MCF 10A (cell line): ENCODE results near the gene HOXC11. TPM values are rescaled to one million over a fixed set of nuclear protein-coding genes. Genes with fewer than 3 reads are reported as not detected.

Experiments
- BruUV-seq: library from RNA; stranded (reverse); fragments of 400-500 nt; replicated peaks from 2 replicates; lab custom pipeline; 2021; lab: Mats Ljungman, UMichigan
- CTCF ChIA-PET: fragments of 300-600 bp; sonication (Branson Sonifier 250); formaldehyde crosslinking; extraction: SDS; loops from one replicate; lab custom pipeline; 2021; ENCODE audit warnings: antibody characterized with exemption, inconsistent platforms; lab: Yijun Ruan, JAX
- POLR2A ChIA-PET: fragments of 300-600, 350-650 bp; sonication (Branson Sonifier 250); formaldehyde crosslinking; extraction: SDS; loops from one replicate; lab custom pipeline; 2020; ENCODE audit warnings: antibody characterized with exemption, inconsistent platforms; lab: Yijun Ruan, JAX
- DNase-seq: peaks from one replicate; pipeline ENCODE4 v3.0.0-alpha.2; 2018; ENCODE audit not compliant: unreplicated experiment
- H3K27ac Mint-ChIP-seq: one replicate; pipeline ENCODE4 v1.8.0; 2022; ENCODE audit warnings: mild to moderate bottlenecking, low read depth, mixed read lengths; ENCODE audit not compliant: unreplicated experiment
- H3K27me3 Mint-ChIP-seq: one replicate; pipeline ENCODE4 v1.8.0; 2022; ENCODE audit warnings: mixed read lengths; ENCODE audit not compliant: insufficient read depth, unreplicated experiment
- H3K36me3 Mint-ChIP-seq: one replicate; pipeline ENCODE4 v1.8.0; 2022; ENCODE audit warnings: mild to moderate bottlenecking, moderate library complexity, mixed read lengths; ENCODE audit not compliant: insufficient read depth, unreplicated experiment
- H3K4me1 Mint-ChIP-seq: one replicate; pipeline ENCODE4 v1.8.0; 2022; ENCODE audit warnings: mixed read lengths; ENCODE audit not compliant: insufficient read depth, unreplicated experiment
- H3K4me3 Mint-ChIP-seq: one replicate; pipeline ENCODE4 v1.8.0; 2022; ENCODE audit warnings: mild to moderate bottlenecking, moderate library complexity, mixed read lengths; ENCODE audit not compliant: unreplicated experiment
- H3K9me3 Mint-ChIP-seq: one replicate; pipeline ENCODE4 v1.8.0; 2022; ENCODE audit warnings: mixed read lengths; ENCODE audit not compliant: unreplicated experiment
- intact Hi-C: fragments of 100-400 bp; cut with micrococcal nuclease; formaldehyde crosslinking; loops from 2 replicates; pipeline ENCODE4 v1.14.1; 2022
- total RNA-seq: library from RNA; stranded (reverse); gene quantifications from 2 replicates; pipeline ENCODE4 v1.2.3, GENCODE V29; 2022
- TF ChIP-seq, protein P1 (sequence below): fragments of 200-600 bp; IDR thresholded peaks from one replicate; pipeline ENCODE4 v1.8.0; 2022; ENCODE audit warnings: antibody characterized with exemption, mild to moderate bottlenecking; ENCODE audit not compliant: unreplicated experiment

HOXC11 gene
- total RNA-seq, 1 experiment from 2014 or later = 1.2 TPM

DNA sequence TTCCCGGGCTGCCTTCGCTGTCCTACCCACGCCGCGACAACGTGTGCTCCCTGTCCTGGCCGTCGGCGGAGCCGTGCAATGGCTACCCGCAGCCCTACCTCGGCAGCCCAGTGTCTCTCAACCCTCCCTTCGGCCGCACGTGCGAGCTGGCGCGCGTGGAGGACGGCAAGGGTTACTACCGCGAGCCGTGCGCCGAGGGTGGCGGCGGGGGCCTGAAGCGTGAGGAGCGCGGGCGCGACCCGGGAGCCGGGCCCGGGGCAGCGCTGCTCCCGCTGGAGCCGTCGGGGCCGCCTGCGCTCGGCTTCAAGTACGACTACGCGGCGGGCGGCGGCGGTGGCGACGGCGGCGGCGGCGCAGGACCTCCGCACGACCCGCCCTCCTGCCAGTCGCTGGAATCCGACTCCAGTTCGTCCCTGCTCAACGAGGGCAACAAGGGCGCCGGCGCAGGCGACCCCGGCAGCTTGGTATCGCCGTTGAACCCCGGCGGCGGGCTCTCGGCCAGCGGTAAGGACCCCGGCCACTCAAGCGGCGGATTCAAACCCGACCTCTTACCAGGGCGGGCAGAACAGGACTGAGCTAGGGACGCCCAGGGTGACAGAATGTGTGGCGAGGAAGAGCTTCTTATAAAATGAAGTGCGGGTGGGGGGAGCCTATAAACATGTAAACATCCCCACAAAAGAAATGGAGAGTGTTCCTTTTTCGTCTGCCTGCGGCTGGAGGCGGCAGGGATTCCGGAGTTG is 17.7 kb upstream of the HOXC11 start:
- intact Hi-C loops = no loop called here
- ChIA-PET POLR2A (no interaction called here), CTCF (interaction anchor here (0.7 to 1.2 kb wide), 3 partner anchors 159 to 246 kb away, joined by 3 to 5 read pairs (median 3); no protein-coding TSS in a partner anchor)
- TF ChIP-seq, protein P1, sequence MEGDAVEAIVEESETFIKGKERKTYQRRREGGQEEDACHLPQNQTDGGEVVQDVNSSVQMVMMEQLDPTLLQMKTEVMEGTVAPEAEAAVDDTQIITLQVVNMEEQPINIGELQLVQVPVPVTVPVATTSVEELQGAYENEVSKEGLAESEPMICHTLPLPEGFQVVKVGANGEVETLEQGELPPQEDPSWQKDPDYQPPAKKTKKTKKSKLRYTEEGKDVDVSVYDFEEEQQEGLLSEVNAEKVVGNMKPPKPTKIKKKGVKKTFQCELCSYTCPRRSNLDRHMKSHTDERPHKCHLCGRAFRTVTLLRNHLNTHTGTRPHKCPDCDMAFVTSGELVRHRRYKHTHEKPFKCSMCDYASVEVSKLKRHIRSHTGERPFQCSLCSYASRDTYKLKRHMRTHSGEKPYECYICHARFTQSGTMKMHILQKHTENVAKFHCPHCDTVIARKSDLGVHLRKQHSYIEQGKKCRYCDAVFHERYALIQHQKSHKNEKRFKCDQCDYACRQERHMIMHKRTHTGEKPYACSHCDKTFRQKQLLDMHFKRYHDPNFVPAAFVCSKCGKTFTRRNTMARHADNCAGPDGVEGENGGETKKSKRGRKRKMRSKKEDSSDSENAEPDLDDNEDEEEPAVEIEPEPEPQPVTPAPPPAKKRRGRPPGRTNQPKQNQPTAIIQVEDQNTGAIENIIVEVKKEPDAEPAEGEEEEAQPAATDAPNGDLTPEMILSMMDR = no peak
- Mint-ChIP-seq H3K9me3 (no peaks in the 10 kb centered on the region), H3K27me3 (no peaks in the 10 kb centered on the region), H3K4me1 (no peaks in the 10 kb centered on the region), H3K4me3 (no peak overlapping the region), H3K27ac (no peak overlapping the region), H3K36me3 (no peaks in the 10 kb centered on the region)
- DNase-seq = no peak
- BruUV-seq = no TSS peak

DNA sequence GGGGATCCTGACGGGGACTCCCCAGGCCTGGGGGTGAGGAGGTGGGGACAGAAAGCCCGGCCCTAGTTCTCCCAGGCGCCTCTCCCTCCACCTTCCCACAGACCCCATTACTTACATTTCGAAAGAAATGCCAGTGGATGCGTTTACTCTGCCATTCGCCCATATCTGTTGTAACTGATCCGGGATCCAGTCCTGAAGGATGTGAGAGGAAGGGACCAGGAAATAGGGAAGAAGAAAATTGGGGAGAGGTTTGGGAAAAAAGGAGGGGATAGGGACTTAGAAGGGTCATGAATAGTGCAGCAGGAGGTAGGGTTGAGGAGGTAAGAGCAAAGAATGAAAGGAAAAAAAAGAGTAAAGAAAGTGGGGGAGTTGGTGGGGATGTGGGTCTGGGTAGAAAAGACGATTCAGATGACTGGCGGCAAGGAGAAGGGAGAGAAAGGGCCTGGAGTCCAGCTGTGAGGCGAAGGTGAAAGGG is 17.1 kb upstream of the HOXC11 start:
- Mint-ChIP-seq H3K36me3 (no peaks in the 10 kb centered on the region), H3K9me3 (no peaks in the 10 kb centered on the region), H3K4me1 (no peaks in the 10 kb centered on the region), H3K27me3 (no peaks in the 10 kb centered on the region), H3K4me3 (no peak overlapping the region), H3K27ac (no peak overlapping the region)
- intact Hi-C loops = no loop called here
- TF ChIP-seq, protein P1 = no peak
- ChIA-PET CTCF (interaction anchor here (0.7 to 1.0 kb wide), 3 partner anchors 160 to 200 kb away, joined by 3 to 4 read pairs (median 3); no protein-coding TSS in a partner anchor), POLR2A (no interaction called here)
- no TSS peak for BruUV-seq
- no peak for DNase-seq

DNA sequence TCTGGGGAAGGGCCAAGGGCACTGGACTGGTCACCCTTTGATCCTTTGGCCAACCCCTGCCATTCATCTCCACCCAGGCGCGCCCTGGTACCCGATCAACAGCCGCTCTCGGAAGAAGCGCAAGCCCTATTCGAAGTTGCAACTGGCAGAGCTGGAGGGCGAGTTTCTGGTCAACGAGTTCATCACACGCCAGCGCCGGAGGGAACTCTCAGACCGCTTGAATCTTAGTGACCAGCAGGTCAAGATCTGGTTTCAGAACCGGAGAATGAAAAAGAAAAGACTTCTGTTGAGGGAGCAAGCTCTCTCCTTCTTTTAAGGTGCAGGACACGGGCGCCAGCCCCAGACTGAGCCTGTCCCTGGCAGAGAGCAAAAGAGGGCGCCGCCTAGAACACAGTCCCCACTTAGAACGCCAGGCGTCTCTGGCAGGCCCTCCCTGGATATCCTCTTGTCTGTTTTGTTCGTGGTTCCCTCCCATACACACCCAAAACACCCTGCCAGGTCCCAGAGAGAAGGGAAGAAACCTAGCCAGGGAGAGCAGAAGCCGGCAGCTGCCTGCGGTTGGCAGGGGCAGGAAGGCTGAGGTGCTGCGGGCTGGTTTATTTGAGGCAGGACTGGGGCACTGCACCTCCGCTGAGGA is 16.6 kb upstream of the HOXC11 start:
- no peak for DNase-seq
- H3K36me3 Mint-ChIP-seq = no peaks in the 10 kb centered on the region
- ChIA-PET POLR2A (no interaction called here), CTCF (interaction anchor here (0.8 kb wide), 1 partner anchor 201 kb away, joined by 4 read pairs; no protein-coding TSS in a partner anchor)
- H3K4me1 Mint-ChIP-seq = no peaks in the 10 kb centered on the region
- no peak overlapping the region for H3K27ac Mint-ChIP-seq
- intact Hi-C loops = no loop called here
- H3K9me3 Mint-ChIP-seq = no peaks in the 10 kb centered on the region
- H3K27me3 Mint-ChIP-seq = no peaks in the 10 kb centered on the region
- TF ChIP-seq, protein P1 = no peak
- no TSS peak for BruUV-seq
- no peak overlapping the region for H3K4me3 Mint-ChIP-seq

DNA sequence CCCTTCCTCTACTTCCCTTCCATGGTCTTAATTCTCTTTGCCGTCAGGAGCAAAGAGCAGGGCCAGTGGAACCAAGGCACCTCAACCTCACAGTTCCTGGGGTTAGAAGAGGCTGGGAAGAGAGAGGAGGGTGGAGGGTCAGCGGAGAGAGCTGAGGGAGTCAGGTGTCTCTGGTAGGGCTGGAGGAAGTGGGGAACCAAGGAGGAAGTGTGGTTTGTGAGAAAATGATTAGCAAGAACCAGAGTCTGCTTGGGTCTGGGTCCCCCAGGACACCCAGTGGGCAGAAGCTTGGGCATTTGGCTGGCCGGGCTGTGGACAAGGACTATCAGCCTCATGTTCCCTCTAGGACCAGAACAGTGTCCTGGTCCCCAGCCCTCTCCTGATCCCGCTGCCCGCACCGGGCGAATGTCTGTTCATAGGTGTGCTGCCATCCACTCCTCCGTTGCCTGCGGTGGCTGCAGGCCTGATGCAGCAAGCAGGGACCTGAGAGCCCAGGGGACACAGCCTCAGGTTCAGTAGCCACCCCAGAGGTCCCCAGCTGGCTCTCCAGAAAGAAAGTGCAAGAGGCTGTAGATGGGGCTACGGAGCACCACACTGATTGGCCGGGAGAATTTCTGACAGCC is 15.9 kb upstream of the HOXC11 start:
- H3K4me1 Mint-ChIP-seq = no peaks in the 10 kb centered on the region
- no peak overlapping the region for H3K4me3 Mint-ChIP-seq
- BruUV-seq = no TSS peak
- H3K27ac Mint-ChIP-seq = no peak overlapping the region
- intact Hi-C loops = no loop called here
- TF ChIP-seq, protein P1 = no peak
- POLR2A ChIA-PET = no interaction called here
- CTCF ChIA-PET = no interaction called here
- no peaks in the 10 kb centered on the region for H3K9me3 Mint-ChIP-seq
- no peak for DNase-seq
- no peaks in the 10 kb centered on the region for H3K36me3 Mint-ChIP-seq
- no peaks in the 10 kb centered on the region for H3K27me3 Mint-ChIP-seq
